Duodenal mucosa (tissue), 2 donors: ENCODE measurements around the gene GOLT1A.

Experiments used
- H3K27ac ChIP-seq: one replicate; pipeline ENCODE4 v1.7.0; 2013; ENCODE audit warnings: low read depth, low read length
- H3K27me3 ChIP-seq, 2 donors: one replicate each; pipeline ENCODE4 v1.7.0; 2013; ENCODE audit warnings: low read length in 2 of 2, control low read depth in 1 of 2; ENCODE audit not compliant: insufficient read depth in 2 of 2, control insufficient read depth in 1 of 2
- H3K36me3 ChIP-seq, 2 donors: one replicate each; pipeline ENCODE4 v1.7.0; 2013; ENCODE audit warnings: low read length in 2 of 2, control low read depth in 1 of 2; ENCODE audit not compliant: insufficient read depth in 2 of 2, control insufficient read depth in 1 of 2
- H3K4me1 ChIP-seq, 2 donors: one replicate each; pipeline ENCODE4 v1.7.0; 2013; ENCODE audit warnings: low read length in 2 of 2, control low read depth in 1 of 2; ENCODE audit not compliant: insufficient read depth in 2 of 2, control insufficient read depth in 1 of 2
- H3K4me3 ChIP-seq, 2 donors: one replicate each; pipeline ENCODE4 v1.7.0; 2013; ENCODE audit warnings: low read length in 2 of 2, low read depth in 1 of 2
- H3K9ac ChIP-seq, 2 donors: one replicate each; pipeline ENCODE4 v1.7.0; 2013; ENCODE audit warnings: low read length in 2 of 2, low read depth in 1 of 2
- H3K9me3 ChIP-seq, 2 donors: one replicate each; pipeline ENCODE4 v1.7.0; 2013; ENCODE audit warnings: low read length in 2 of 2, control low read depth in 1 of 2; ENCODE audit not compliant: control insufficient read depth in 1 of 2

GOLT1A gene

DNA sequence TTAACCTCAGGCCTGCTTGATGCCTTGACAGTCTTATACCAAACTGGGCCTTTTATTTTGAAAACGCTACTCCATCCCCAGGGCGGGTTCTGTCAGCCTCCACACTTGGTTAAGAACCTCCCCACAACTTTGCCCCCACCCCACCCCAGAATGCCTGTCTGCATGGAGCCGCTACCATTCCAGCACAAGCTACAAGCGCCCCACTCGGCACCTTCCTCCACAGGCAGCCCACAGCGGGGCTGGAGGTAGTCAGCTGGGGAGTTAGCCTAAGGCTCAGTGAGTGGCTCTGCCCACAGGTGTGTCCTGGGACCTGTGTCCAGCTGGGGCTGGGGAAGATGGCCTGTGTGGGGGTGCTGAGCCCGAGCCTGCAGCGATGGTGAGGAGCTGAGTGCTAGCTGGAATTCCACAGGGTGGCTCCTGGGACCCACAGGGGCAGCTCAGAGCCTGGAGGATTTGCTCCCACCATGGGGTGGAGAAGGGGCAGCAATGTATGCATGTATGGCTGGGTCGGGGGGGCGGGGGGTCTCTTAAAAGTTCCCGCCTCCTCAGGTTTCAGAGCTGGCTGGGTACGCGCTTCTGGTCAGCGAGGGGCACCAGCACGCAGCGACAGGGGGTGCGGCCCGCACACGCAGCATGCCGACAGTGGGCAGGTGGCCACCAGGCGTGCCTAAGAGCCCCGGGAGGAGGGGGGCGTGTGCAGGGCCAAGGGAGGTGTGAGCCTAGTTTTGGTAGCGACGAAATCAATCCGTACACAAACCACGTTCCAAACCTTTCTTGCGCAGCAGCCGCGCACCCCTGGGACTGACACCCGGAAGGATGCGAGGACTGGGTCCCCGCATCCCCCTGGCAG, 62.9 kb downstream of the GOLT1A start:
- Histone ChIP-seq H3K27me3 (peaks cover 5 to 13% of the 10 kb centered on the region in 2 donors), H3K27ac (peak overlapping the region; percentile 39), H3K9me3 (no peaks in the 10 kb centered on the region), H3K4me3 (peak overlapping the region; percentile 48 to 61), H3K9ac (peak overlapping the region in 1 of 2 donors; percentile 52), H3K36me3 (no peaks in the 10 kb centered on the region), H3K4me1 (peaks cover 0 to 10% of the 10 kb centered on the region in 2 donors)

DNA sequence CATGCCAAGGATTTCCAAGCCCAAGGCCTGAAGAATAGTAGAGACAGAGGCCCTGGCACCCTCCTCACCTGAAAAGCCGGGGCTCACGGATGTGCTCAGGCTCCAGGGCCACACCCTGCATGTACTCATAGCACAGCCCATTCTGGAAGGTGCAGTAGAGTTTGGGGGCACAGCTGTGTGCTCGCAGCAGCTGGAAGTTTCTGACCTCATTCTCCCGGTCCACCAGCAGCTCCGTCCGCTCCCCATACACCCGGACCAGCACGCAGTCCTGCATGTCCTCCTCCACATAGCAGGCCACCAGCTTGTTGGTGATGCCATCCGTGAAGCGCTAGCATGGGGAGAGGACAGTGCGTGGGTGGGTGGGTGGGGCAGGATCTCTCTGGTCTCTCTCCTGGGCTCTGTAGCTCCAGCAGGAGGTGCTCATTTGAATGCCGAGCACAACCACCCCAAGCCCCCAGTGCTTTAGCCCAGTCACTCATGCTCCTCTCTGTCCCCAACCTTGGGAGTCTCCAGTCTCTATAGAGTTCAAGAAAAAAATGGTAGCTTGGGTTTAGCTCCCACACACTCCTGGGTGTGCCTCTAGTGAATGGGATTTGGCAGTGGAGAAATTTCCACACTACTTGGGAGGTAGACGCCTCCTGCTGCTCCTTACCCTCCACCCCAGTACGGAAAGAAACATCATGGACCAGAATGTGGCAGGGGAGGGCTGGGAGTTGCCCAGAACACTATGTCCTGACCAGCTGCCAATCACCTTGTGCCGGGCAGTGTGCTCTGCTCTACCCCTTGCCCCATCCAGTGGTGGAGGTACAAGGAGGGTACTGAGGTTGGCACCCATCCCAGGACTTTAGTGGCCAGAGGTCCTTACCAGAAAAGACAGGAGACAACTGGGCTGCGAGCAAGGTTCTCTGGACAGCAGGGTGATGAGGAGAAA, 63.9 kb downstream of the GOLT1A start:
- no peak overlapping the region for H3K27ac ChIP-seq
- H3K27me3 ChIP-seq: peaks cover 5 to 13% of the 10 kb centered on the region in 2 donors
- H3K9me3 ChIP-seq: no peaks in the 10 kb centered on the region
- no peaks in the 10 kb centered on the region for H3K36me3 ChIP-seq
- H3K9ac ChIP-seq: no peak overlapping the region
- H3K4me3 ChIP-seq: no peak overlapping the region
- peaks cover 0 to 10% of the 10 kb centered on the region in 2 donors for H3K4me1 ChIP-seq

DNA sequence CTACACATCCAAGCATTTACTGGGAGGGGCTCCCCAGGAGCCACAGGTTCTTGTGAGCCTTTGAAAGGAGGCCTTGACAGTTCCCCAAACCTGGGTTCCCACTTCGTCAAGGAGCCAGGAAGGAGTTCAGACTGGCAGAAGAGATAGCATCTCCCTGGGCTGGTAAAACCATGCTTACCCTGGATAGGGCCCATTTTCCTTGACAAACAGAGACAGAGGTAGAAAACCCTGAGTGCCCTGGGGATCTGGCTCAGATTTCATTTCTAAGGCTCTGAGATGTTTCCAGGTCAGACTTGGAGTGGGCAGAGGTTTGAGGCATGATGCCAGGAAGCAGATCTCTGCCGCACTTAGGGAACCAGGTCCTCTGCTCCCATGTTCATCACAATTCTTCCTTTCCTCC, 64.7 kb downstream of the GOLT1A start:
- H3K9ac ChIP-seq: no peak overlapping the region
- H3K36me3 ChIP-seq: no peaks in the 10 kb centered on the region
- no peak overlapping the region for H3K27ac ChIP-seq
- H3K4me3 ChIP-seq: no peak overlapping the region
- H3K4me1 ChIP-seq: peaks cover 0 to 10% of the 10 kb centered on the region in 2 donors
- H3K27me3 ChIP-seq: peaks cover 5 to 9% of the 10 kb centered on the region in 2 donors
- H3K9me3 ChIP-seq: no peaks in the 10 kb centered on the region
